ENCODE data around the gene PANK4.

GRCh38 chr1:2569060-2569459, 42.7 kb upstream of the PANK4 start:
- no peak for TF ChIP-seq EZH2phosphoT487 (IDR thresholded peaks at IDR 0.05; ENCODE audit: low read depth, severe bottlenecking, unreplicated experiment)
- no peak for TF ChIP-seq EZH2 (IDR thresholded peaks at IDR 0.05; ENCODE audit: borderline replicate concordance)
- TF ChIP-seq, protein P1, sequence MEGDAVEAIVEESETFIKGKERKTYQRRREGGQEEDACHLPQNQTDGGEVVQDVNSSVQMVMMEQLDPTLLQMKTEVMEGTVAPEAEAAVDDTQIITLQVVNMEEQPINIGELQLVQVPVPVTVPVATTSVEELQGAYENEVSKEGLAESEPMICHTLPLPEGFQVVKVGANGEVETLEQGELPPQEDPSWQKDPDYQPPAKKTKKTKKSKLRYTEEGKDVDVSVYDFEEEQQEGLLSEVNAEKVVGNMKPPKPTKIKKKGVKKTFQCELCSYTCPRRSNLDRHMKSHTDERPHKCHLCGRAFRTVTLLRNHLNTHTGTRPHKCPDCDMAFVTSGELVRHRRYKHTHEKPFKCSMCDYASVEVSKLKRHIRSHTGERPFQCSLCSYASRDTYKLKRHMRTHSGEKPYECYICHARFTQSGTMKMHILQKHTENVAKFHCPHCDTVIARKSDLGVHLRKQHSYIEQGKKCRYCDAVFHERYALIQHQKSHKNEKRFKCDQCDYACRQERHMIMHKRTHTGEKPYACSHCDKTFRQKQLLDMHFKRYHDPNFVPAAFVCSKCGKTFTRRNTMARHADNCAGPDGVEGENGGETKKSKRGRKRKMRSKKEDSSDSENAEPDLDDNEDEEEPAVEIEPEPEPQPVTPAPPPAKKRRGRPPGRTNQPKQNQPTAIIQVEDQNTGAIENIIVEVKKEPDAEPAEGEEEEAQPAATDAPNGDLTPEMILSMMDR (IDR thresholded peaks at IDR 0.05; ENCODE audit: poor library complexity), result no peak
